Breast epithelium (tissue), 4 donors: ENCODE results near the gene PPP1R36. TPM values are rescaled to one million over a fixed set of nuclear protein-coding genes. Genes with fewer than 3 reads are reported as not detected.
A peak's percentile ranks its signal among the peaks of the same experiment; 100 is the strongest.

ENCODE experiments used
- DNase-seq, 2 donors: peaks; one replicate each; pipeline ENCODE4 v3.0.0-alpha.2; 2019; ENCODE audit warnings: low spot score in 2 of 2
- H3K27ac ChIP-seq, 2 donors: fragments of 200-600 bp; sonication (generic) in 1 of 2; one replicate each; pipeline ENCODE4 v1.5.1; 2016 to 2019; ENCODE audit warnings: mild to moderate bottlenecking in 1 of 2
- H3K27me3 ChIP-seq, 2 donors: fragments of 200-600 bp; sonication (generic) in 1 of 2; one replicate each; pipeline versions ENCODE4 v1.5.1 to v1.6.0; 2017 to 2019; ENCODE audit warnings: control low read depth in 1 of 2, mild to moderate bottlenecking in 1 of 2
- H3K36me3 ChIP-seq: fragments of 200-600 bp; one replicate; pipeline ENCODE4 v1.5.1; 2019
- H3K4me1 ChIP-seq, 2 donors: fragments of 200-600 bp; sonication (generic); one replicate each; pipeline ENCODE4 v1.5.1; 2016 to 2019; ENCODE audit warnings: control low read depth in 1 of 2
- H3K4me3 ChIP-seq, 3 donors: fragments of 200-600 bp; sonication (generic); 1 replicate in 2 of 3; 2 replicates in 1 of 3; pipeline ENCODE4 v1.5.1; 2016 to 2019; ENCODE audit warnings: mild to moderate bottlenecking in 3 of 3, moderate library complexity in 2 of 3
- H3K9me3 ChIP-seq, 2 donors: fragments of 200-600 bp; sonication (generic) in 1 of 2; one replicate each; pipeline ENCODE4 v1.5.1; 2016 to 2019; ENCODE audit warnings: control low read depth in 1 of 2
- POLR2A ChIP-seq: fragments of 450-650 bp; IDR thresholded peaks from one replicate; pipeline ENCODE4 v1.6.1; 2016; ENCODE audit warnings: antibody characterized with exemption, mild to moderate bottlenecking, moderate library complexity
- POLR2AphosphoS5 ChIP-seq, 3 donors: sonication (generic); formaldehyde crosslinking; IDR thresholded peaks; one replicate each; pipeline ENCODE4 v1.6.1; 2017; ENCODE audit warnings: antibody characterized with exemption in 3 of 3
- intact Hi-C: fragments of 100-400 bp; cut with DNase I; formaldehyde crosslinking; loops from one replicate; pipeline ENCODE4 v1.15.1; 2023; ENCODE audit warnings: low total_unique reads
- total RNA-seq, 3 donors: library from RNA; depleted of rRNA; stranded (reverse); fragments of >200 nt; gene quantifications; one replicate each; pipeline ENCODE4 v1.1.0, GENCODE V29; 2016
- TF ChIP-seq, protein P1 (sequence below), 3 donors: fragments of 450-650 bp; IDR thresholded peaks; one replicate each; pipeline ENCODE4 v1.5.1; 2016 to 2017; ENCODE audit warnings: antibody characterized with exemption in 3 of 3, mild to moderate bottlenecking in 3 of 3, moderate library complexity in 3 of 3

PPP1R36 gene
- total RNA-seq, 3 donors from 2014 or later, result 2.3 to 6.4 (median 3.4) TPM

DNA sequence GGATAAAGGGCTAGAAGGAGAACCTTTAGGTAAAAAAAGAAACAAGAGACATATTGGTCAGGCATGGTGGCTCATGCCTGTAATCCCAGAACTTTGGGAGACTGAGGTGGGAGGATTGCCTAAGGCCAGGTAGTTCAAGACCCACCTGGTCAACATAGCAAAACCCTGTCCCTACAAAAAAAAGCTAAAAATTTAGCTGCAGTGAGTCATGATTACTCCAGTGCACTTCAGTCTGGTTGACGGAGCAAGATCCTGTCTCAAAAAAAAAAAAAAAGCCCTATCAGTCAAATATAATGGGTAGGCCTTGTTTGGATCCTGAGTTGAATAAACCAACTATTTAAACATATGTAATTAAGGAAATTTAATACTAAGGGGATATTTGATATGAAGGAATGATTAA, 54.2 kb downstream of the PPP1R36 start:
- Histone ChIP-seq H3K27me3 (no peaks in the 10 kb centered on the region), H3K4me3 (no peak overlapping the region), H3K27ac (no peak overlapping the region), H3K9me3 (no peaks in the 10 kb centered on the region), H3K36me3 (no peaks in the 10 kb centered on the region), H3K4me1 (no peaks in the 10 kb centered on the region)
- DNase-seq, result no peak
- intact Hi-C loops, result no loop called here
- TF ChIP-seq, protein P1, sequence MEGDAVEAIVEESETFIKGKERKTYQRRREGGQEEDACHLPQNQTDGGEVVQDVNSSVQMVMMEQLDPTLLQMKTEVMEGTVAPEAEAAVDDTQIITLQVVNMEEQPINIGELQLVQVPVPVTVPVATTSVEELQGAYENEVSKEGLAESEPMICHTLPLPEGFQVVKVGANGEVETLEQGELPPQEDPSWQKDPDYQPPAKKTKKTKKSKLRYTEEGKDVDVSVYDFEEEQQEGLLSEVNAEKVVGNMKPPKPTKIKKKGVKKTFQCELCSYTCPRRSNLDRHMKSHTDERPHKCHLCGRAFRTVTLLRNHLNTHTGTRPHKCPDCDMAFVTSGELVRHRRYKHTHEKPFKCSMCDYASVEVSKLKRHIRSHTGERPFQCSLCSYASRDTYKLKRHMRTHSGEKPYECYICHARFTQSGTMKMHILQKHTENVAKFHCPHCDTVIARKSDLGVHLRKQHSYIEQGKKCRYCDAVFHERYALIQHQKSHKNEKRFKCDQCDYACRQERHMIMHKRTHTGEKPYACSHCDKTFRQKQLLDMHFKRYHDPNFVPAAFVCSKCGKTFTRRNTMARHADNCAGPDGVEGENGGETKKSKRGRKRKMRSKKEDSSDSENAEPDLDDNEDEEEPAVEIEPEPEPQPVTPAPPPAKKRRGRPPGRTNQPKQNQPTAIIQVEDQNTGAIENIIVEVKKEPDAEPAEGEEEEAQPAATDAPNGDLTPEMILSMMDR (IDR thresholded peaks at IDR 0.05), result no peak
- TF ChIP-seq POLR2A (no peak), POLR2AphosphoS5 (IDR thresholded peaks at IDR 0.05) (no peak)

DNA sequence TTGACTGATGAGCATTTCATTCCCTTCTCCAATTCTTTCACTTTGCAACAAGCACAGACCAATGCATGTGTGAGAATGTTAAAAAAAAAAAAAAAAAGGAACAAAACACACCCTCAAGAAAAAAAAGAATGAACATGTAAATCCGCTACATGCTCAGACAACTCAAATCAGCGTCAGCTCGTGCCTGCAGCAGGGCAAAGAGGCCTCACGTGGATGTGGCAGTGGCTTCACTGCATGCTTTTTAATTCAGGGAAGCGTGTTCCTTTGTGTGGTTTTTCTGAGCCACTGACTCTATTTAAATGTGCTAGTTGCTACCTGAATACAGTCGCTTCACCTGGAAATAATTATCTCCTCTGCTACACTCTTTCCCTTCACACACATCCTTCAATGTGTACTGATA, 55.1 kb downstream of the PPP1R36 start:
- H3K4me3 ChIP-seq, result no peak overlapping the region
- no peaks in the 10 kb centered on the region for H3K9me3 ChIP-seq
- TF ChIP-seq, protein P1 (IDR thresholded peaks at IDR 0.05), result no peak
- TF ChIP-seq POLR2A (no peak), POLR2AphosphoS5 (IDR thresholded peaks at IDR 0.05) (no peak)
- no peaks in the 10 kb centered on the region for H3K4me1 ChIP-seq
- H3K36me3 ChIP-seq, result no peaks in the 10 kb centered on the region
- DNase-seq, result no peak
- intact Hi-C loops, result no loop called here
- H3K27me3 ChIP-seq, result no peaks in the 10 kb centered on the region
- no peak overlapping the region for H3K27ac ChIP-seq

DNA sequence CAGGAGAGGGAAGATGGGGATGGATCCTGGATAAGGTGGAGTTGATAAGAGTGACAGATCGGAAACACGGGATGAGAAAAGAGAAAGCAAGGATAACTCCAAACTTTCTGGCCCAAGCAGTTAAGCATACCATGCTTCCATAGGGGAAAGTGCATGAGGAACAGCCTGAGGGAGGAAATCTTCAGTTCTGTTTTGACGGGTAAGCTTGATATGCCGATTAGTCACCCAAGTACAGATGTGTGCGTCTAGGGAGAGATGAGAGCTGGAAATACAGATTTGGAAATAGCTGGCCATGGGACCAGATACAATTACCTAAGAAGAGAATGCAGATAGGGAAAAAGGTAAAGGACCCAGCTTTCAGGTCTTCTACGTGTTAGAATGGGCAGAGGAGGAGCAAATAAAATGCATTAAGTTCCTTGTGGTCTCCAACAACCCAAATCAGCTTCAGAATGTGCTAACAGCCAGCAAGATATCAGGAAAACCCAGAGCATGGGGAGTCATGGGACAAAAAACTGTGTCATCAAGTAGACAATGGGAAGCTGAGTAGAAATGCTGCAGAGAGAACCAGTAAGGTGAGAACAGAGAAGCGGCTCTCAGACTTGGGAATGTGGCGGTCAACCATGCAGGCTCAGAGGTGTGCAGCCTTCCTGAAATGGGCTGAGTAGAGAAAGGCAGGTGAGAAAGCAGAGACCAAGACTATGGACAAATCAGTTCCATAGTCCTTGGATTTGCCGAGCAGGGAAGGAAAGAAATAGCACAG, 56.3 kb downstream of the PPP1R36 start:
- no peaks in the 10 kb centered on the region for H3K36me3 ChIP-seq
- no peaks in the 10 kb centered on the region for H3K4me1 ChIP-seq
- no peaks in the 10 kb centered on the region for H3K27me3 ChIP-seq
- H3K9me3 ChIP-seq, result no peaks in the 10 kb centered on the region
- no peak overlapping the region for H3K4me3 ChIP-seq
- TF ChIP-seq POLR2A (no peak), POLR2AphosphoS5 (IDR thresholded peaks at IDR 0.05) (no peak)
- TF ChIP-seq, protein P1 (IDR thresholded peaks at IDR 0.05), result no peak
- DNase-seq, result no peak
- intact Hi-C loops, result no loop called here
- H3K27ac ChIP-seq, result no peak overlapping the region

DNA sequence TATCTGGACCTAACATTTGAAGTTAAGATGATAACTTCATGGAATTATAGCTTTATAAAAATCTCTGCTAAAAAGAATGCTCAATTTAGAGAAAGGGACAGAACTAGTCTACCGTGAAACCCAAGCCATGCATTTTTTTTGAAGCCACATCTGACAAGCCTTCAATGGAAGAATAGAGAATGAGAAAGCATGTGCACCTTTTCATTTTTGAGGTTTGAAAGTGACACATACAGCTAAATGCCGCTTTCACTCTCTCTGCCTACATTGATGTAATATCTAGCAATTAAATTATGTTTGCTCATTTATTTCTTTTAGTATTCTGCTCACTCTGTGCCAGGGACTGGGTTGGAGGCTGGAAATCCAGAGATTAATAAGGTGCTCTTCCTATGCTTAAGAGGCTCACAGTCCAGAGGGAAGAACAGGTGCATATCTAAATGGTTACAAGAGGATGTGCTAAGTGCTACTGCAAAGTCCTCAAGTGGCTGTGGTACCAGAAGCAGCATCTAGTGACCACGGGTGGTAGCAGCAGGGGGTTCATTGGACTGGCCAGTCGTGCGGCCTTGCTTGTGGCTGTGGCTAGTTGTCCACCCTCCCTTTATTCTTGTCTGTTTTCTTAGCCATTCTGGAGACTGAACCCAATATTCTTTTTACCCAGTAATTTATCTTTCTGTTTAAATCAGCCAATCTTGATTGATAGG, 60.4 kb downstream of the PPP1R36 start:
- Histone ChIP-seq H3K27ac (peak overlapping the region in 1 of 2 donors; percentile 78), H3K36me3 (no peaks in the 10 kb centered on the region), H3K9me3 (no peaks in the 10 kb centered on the region), H3K4me3 (no peak overlapping the region), H3K27me3 (no peaks in the 10 kb centered on the region), H3K4me1 (peaks cover 0 to 5% of the 10 kb centered on the region in 2 donors)
- intact Hi-C loops, result no loop called here
- TF ChIP-seq, protein P1 (IDR thresholded peaks at IDR 0.05), result no peak
- TF ChIP-seq POLR2AphosphoS5 (IDR thresholded peaks at IDR 0.05), result no peak
- no peak for TF ChIP-seq POLR2A
- no peak for DNase-seq

DNA sequence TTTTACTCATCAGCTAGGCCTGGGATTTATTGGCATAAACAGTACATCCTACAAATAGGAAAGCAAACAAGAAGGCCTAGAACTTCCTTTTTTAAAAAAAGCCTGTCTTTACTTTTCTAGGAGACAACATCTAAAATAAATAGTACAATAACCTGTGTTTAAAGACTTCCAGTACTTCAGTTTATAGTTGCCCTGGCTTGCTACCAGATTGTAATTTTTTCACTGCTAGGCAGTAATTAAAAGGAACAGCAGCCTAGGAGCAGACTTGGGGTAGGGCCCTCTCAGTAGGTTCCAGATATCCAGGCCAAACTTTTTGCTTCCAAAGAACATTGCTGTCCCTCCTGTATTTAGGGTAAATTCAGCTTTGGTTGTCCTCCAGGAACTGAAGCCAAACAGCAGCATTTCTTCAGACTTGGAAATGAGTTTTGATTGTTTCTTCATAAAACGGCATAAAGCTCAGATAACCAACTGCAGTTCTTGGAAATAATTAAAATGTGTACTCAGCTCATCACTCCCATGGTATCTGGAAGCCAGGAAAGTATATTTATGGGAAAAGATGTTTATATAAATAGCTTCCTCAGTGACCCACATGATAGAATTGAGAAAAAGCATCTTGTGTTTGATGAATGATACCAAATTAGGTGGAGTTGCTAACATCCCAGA, 61.7 kb downstream of the PPP1R36 start:
- H3K36me3 ChIP-seq, result no peaks in the 10 kb centered on the region

More for the DNA sequence above, 61.7 kb downstream of the PPP1R36 start:
- no peak overlapping the region for H3K4me3 ChIP-seq
- H3K27ac ChIP-seq, result peak overlapping the region; percentile 46 to 78
- H3K27me3 ChIP-seq, result no peaks in the 10 kb centered on the region
- H3K9me3 ChIP-seq, result no peaks in the 10 kb centered on the region
- intact Hi-C loops, result no loop called here
- peaks cover 0 to 5% of the 10 kb centered on the region in 2 donors for H3K4me1 ChIP-seq
- TF ChIP-seq POLR2A (no peak), POLR2AphosphoS5 (IDR thresholded peaks at IDR 0.05) (no peak)
- TF ChIP-seq, protein P1 (IDR thresholded peaks at IDR 0.05), result no peak
- DNase-seq, result no peak
